Measurements from ENCODE around the gene BCLAF3.

DNA sequence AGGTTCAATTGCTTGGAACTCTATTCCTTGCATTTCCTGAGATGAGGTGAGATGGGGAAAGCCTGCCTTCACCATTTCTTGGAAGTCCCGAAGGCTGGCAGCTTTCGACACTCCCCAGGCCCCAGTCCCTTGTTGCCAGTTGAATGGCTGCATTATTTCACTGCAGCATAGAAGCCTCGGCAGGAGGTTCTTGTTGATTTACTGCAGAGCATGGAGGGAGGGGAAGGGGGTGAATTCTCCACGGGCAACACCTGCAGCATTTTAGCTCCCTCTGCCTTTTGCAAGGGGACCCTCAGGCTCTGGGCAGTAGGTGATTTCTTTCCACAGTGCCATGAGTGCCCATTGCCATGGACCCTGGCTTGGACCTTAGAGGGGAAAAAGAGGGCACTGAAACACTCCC, 10.7 kb upstream of the BCLAF3 start:
- TF ChIP-seq, protein P1, sequence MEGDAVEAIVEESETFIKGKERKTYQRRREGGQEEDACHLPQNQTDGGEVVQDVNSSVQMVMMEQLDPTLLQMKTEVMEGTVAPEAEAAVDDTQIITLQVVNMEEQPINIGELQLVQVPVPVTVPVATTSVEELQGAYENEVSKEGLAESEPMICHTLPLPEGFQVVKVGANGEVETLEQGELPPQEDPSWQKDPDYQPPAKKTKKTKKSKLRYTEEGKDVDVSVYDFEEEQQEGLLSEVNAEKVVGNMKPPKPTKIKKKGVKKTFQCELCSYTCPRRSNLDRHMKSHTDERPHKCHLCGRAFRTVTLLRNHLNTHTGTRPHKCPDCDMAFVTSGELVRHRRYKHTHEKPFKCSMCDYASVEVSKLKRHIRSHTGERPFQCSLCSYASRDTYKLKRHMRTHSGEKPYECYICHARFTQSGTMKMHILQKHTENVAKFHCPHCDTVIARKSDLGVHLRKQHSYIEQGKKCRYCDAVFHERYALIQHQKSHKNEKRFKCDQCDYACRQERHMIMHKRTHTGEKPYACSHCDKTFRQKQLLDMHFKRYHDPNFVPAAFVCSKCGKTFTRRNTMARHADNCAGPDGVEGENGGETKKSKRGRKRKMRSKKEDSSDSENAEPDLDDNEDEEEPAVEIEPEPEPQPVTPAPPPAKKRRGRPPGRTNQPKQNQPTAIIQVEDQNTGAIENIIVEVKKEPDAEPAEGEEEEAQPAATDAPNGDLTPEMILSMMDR (conservative IDR thresholded peaks at IDR 0.05; ENCODE audit: low read length): no peak
- no peak for TF ChIP-seq EZH2phosphoT487 (IDR thresholded peaks at IDR 0.05; ENCODE audit: borderline replicate concordance, low read depth, low read length)
